ENCODE measurements around the gene ZFPM1. TPM values are rescaled to one million over a fixed set of nuclear protein-coding genes. Genes with fewer than 3 reads are reported as not detected.

The ZFPM1 gene
- polyA plus RNA-seq, 1 experiment: 0.20 TPM

- POLR2A ChIA-PET: no interaction called here
- no peak overlapping the region for H3K4me3 ChIP-seq (ENCODE audit: low read depth, low read length)
- TF ChIP-seq, protein P1, sequence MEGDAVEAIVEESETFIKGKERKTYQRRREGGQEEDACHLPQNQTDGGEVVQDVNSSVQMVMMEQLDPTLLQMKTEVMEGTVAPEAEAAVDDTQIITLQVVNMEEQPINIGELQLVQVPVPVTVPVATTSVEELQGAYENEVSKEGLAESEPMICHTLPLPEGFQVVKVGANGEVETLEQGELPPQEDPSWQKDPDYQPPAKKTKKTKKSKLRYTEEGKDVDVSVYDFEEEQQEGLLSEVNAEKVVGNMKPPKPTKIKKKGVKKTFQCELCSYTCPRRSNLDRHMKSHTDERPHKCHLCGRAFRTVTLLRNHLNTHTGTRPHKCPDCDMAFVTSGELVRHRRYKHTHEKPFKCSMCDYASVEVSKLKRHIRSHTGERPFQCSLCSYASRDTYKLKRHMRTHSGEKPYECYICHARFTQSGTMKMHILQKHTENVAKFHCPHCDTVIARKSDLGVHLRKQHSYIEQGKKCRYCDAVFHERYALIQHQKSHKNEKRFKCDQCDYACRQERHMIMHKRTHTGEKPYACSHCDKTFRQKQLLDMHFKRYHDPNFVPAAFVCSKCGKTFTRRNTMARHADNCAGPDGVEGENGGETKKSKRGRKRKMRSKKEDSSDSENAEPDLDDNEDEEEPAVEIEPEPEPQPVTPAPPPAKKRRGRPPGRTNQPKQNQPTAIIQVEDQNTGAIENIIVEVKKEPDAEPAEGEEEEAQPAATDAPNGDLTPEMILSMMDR (IDR thresholded peaks at IDR 0.05; ENCODE audit: low read depth, low read length): no peak
- H3K9me3 ChIP-seq (ENCODE audit: control insufficient read depth, insufficient read depth, low read length): peaks cover 20% of the 10 kb centered on the region
- H3K27me3 ChIP-seq (ENCODE audit: control insufficient read depth, insufficient read depth, low read length): peaks cover 48% of the 10 kb centered on the region
- no peak for DNase-seq (ENCODE audit: low read depth, low spot score)
- no peak overlapping the region for H3K27ac ChIP-seq (ENCODE audit: low read depth, low read length)
- CTCF ChIA-PET: no interaction called here
Measured at GRCh38 chr16:88548985-88549384, 95.9 kb downstream of the ZFPM1 start.

- peaks cover 13% of the 10 kb centered on the region for H3K9me3 ChIP-seq (ENCODE audit: control insufficient read depth, insufficient read depth, low read length)
- CTCF ChIA-PET: interaction anchor here (1.2 kb wide), 1 partner anchor 9 kb away, joined by 3 read pairs; no protein-coding TSS in a partner anchor
- H3K4me3 ChIP-seq (ENCODE audit: low read depth, low read length): no peak overlapping the region
- no peak for DNase-seq (ENCODE audit: low read depth, low spot score)
- POLR2A ChIA-PET: no interaction called here
- H3K27me3 ChIP-seq (ENCODE audit: control insufficient read depth, insufficient read depth, low read length): peaks cover 49% of the 10 kb centered on the region
- TF ChIP-seq, protein P1 (IDR thresholded peaks at IDR 0.05; ENCODE audit: low read depth, low read length): no peak
- H3K27ac ChIP-seq (ENCODE audit: low read depth, low read length): no peak overlapping the region
Measured at GRCh38 chr16:88549671-88550245, 96.7 kb downstream of the ZFPM1 start.

DNA sequence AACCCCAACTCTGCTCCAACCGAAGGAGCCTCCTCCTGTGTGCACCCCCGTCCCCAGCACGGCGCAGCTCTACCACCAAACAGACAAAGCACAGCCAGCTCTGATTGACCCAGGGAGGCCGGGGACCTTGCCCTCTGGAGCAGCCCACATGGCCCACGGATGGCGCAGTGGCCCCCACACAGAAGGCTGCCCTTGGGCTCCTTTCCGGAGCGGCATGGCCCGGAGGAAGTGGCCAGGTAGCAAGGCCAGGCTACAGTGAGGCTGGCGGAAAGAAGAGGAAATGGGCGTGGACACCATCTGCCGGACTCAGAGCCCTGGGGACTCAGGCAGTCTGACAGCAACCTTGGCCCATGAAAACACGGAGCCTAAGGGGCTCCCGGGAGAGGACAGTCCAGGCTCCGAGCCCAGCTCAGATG lies 97.2 kb downstream of the ZFPM1 start:
- peaks cover 51% of the 10 kb centered on the region for H3K27me3 ChIP-seq (ENCODE audit: control insufficient read depth, insufficient read depth, low read length)
- TF ChIP-seq, protein P1 (IDR thresholded peaks at IDR 0.05; ENCODE audit: low read depth, low read length): no peak
- CTCF ChIA-PET: interaction anchor here (1.2 kb wide), 1 partner anchor 8 kb away, joined by 3 read pairs; no protein-coding TSS in a partner anchor
- POLR2A ChIA-PET: no interaction called here
- peaks cover 9% of the 10 kb centered on the region; the same call in 1 of the 2 replicates for H3K9me3 ChIP-seq (ENCODE audit: control insufficient read depth, insufficient read depth, low read length)
- no peak overlapping the region for H3K27ac ChIP-seq (ENCODE audit: low read depth, low read length)
- no peak for DNase-seq (ENCODE audit: low read depth, low spot score)
- H3K4me3 ChIP-seq (ENCODE audit: low read depth, low read length): no peak overlapping the region

DNA sequence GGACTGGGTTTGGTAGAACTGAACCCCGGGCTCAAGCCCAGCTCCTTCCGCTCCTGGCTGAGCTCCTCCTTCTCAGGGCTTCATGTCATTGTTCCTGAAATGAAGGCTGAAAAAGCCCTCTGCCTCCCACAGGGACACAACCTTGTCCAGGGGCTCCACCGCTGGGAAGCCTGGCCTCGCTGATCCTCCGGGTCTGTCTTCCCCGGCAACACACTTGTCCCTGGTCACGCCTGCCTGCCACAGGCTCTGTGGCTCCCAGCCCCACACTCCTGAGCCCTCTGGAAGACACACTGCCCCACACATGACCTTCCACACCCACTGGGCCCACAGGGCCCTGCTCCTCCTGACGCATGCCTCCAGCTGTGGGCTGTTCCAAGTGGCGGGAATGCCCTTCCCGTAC lies 99.1 kb downstream of the ZFPM1 start:
- H3K9me3 ChIP-seq (ENCODE audit: control insufficient read depth, insufficient read depth, low read length): peaks cover 16% of the 10 kb centered on the region
- POLR2A ChIA-PET: no interaction called here

GRCh38 chr16:88552815-88553214 lies 99.7 kb downstream of the ZFPM1 start:
- Histone ChIP-seq H3K4me3 (ENCODE audit: low read depth, low read length) (no peak overlapping the region), H3K27me3 (ENCODE audit: control insufficient read depth, insufficient read depth, low read length) (peaks cover 52% of the 10 kb centered on the region), H3K9me3 (ENCODE audit: control insufficient read depth, insufficient read depth, low read length) (peaks cover 16% of the 10 kb centered on the region), H3K27ac (ENCODE audit: low read depth, low read length) (no peak overlapping the region)
- ChIA-PET CTCF (no interaction called here), POLR2A (no interaction called here)
- TF ChIP-seq, protein P1 (IDR thresholded peaks at IDR 0.05; ENCODE audit: low read depth, low read length): no peak
- no peak for DNase-seq (ENCODE audit: low read depth, low spot score)

More for the DNA sequence above, 99.1 kb downstream of the ZFPM1 start:
- Histone ChIP-seq H3K27ac (ENCODE audit: low read depth, low read length) (no peak overlapping the region), H3K4me3 (ENCODE audit: low read depth, low read length) (no peak overlapping the region), H3K27me3 (ENCODE audit: control insufficient read depth, insufficient read depth, low read length) (peaks cover 48% of the 10 kb centered on the region)
- no peak for DNase-seq (ENCODE audit: low read depth, low spot score)
- CTCF ChIA-PET: no interaction called here
- TF ChIP-seq, protein P1 (IDR thresholded peaks at IDR 0.05; ENCODE audit: low read depth, low read length): no peak

Data from AG04450 (cell line).